COLO668 (cell line): ENCODE data around the gene GABRB1.

ENCODE experiments used
- DNase-seq: peaks from one replicate; lab custom pipeline; 2025; ENCODE audit not compliant: unreplicated experiment; lab: John Stamatoyannopoulos, UW

GABRB1 gene

GRCh38 chr4:47465004-47465403 is 433.6 kb downstream of the GABRB1 start:
- DNase-seq: no peak

GRCh38 chr4:47466056-47466785 is 434.9 kb downstream of the GABRB1 start:
- DNase-seq: no peak

GRCh38 chr4:47468706-47469365 is 437.5 kb downstream of the GABRB1 start:
- no peak for DNase-seq

GRCh38 chr4:47469951-47470350 is 438.6 kb downstream of the GABRB1 start:
- DNase-seq: no peak

- no peak for DNase-seq
Observed at GRCh38 chr4:47471064-47471463, 439.7 kb downstream of the GABRB1 start.

GRCh38 chr4:47471591-47471990 is 440.2 kb downstream of the GABRB1 start:
- no peak for DNase-seq

- DNase-seq: no peak
Observed at GRCh38 chr4:47473141-47473750, 441.9 kb downstream of the GABRB1 start.

GRCh38 chr4:47474799-47475198 is 443.4 kb downstream of the GABRB1 start:
- no peak for DNase-seq

- DNase-seq: no peak
Observed at GRCh38 chr4:47475411-47475810, 444.0 kb downstream of the GABRB1 start.
